Muscle of leg (tissue), 11 donors: ENCODE data around the gene HPSE2. TPM values are rescaled to one million over a fixed set of nuclear protein-coding genes. Genes with fewer than 3 reads are reported as not detected.
"Not testable (repeated sequence)": the region's sequence is repeated elsewhere in the genome, so short reads cannot be mapped to it uniquely, and the experiment has no call there.

Experiments
- DNase-seq: peaks from one replicate; pipeline ENCODE4 v3.0.0; 2013
- H3K27ac ChIP-seq: one replicate; pipeline ENCODE4 v1.5.1; 2013; ENCODE audit warnings: mild to moderate bottlenecking, low read length, control low read depth
- H3K27me3 ChIP-seq: one replicate; pipeline ENCODE4 v1.6.1; 2013; ENCODE audit warnings: low read length; ENCODE audit not compliant: control insufficient read depth, insufficient read depth
- H3K36me3 ChIP-seq: one replicate; pipeline ENCODE4 v1.6.1; 2013; ENCODE audit warnings: low read length; ENCODE audit not compliant: control insufficient read depth, insufficient read depth
- H3K4me1 ChIP-seq: one replicate; pipeline ENCODE4 v1.6.1; 2013; ENCODE audit warnings: low read length; ENCODE audit not compliant: control insufficient read depth, insufficient read depth
- H3K4me3 ChIP-seq: one replicate; pipeline ENCODE4 v1.5.1; 2013; ENCODE audit warnings: low read length, control low read depth
- H3K9me3 ChIP-seq: replicated peaks from 2 replicates; pipeline ENCODE4 v1.6.1; 2013; ENCODE audit warnings: low read depth, low read length; ENCODE audit not compliant: control insufficient read depth
- WGBS: methylation state at CpG from one replicate; pipeline ENCODE4 v1.1.5; 2013; ENCODE audit warnings: missing lambda C conversion rate; ENCODE audit not compliant: insufficient coverage; 5-methylcytosine and 5-hydroxymethylcytosine counted together
- polyA plus RNA-seq, 8 donors: library from polyadenylated mRNA; unstranded; fragments of 120-200 nt; gene quantifications; one replicate each; pipeline versions ENCODE4 v1.2.1 to v1.2.3, GENCODE V29; 2013; ENCODE audit warnings: inconsistent platforms in 1 of 8, low replicate concordance in 1 of 8; ENCODE audit not compliant: insufficient read length in 8 of 8, insufficient read depth in 1 of 8
- total RNA-seq: library from RNA; stranded (reverse); fragments of 120-200 nt; gene quantifications from one replicate; pipeline ENCODE4 v1.2.4, GENCODE V29; 2013

HPSE2 gene
- total and polyA plus RNA-seq, 9 donors = 0.04 to 0.57 (median 0.13) TPM; not detected in 2

DNA sequence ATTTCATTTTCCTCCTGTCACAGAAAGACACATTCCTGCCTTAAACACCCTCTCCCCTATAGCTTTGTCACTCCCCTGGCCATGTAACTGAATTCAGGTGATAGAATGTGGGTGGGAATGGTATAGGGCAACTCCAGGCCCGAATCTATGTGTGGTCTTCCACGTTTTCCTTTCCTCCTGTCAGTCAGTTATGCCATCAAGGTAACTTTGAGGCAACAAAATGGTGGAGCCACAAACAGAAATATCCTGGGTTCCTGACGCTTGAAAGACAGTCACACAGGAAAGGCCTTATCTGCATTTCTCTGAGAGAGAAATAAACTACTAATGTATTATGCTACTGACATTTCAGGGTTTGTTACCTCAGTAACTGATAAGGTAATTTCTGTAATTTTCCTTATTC is 326.8 kb downstream of the HPSE2 start:
- Histone ChIP-seq H3K27me3 (no peaks in the 10 kb centered on the region), H3K4me1 (no peaks in the 10 kb centered on the region), H3K27ac (no peak overlapping the region), H3K4me3 (no peak overlapping the region), H3K9me3 (no peaks in the 10 kb centered on the region), H3K36me3 (no peaks in the 10 kb centered on the region)
- WGBS = 100% methylated on average over 2 of the region's 3 CpGs
- DNase-seq = no peak

DNA sequence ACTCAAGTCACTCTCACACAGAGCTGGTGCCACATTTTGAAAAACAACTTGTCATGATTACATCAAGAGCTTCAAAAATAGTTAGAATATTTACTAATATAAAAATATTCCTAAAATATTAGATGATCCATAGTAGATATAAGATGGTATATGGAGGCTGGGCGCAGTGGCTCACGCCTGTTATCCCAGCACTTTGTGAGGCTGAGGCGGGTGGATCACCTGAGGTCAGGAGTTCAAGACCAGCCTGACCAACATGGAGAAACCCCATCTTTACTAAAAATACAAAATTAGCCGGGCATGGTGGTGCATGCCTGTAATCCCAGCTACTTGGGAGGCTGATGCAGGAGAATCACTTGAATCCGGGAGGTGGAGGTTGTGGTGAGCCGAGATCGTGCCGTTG is 327.4 kb downstream of the HPSE2 start:
- WGBS = 100% methylated on average over 1 of the region's 8 CpGs
- not testable (repeated sequence) for H3K36me3 ChIP-seq, H3K4me3 ChIP-seq, H3K4me1 ChIP-seq, DNase-seq, H3K27ac ChIP-seq, H3K27me3 ChIP-seq, H3K9me3 ChIP-seq

DNA sequence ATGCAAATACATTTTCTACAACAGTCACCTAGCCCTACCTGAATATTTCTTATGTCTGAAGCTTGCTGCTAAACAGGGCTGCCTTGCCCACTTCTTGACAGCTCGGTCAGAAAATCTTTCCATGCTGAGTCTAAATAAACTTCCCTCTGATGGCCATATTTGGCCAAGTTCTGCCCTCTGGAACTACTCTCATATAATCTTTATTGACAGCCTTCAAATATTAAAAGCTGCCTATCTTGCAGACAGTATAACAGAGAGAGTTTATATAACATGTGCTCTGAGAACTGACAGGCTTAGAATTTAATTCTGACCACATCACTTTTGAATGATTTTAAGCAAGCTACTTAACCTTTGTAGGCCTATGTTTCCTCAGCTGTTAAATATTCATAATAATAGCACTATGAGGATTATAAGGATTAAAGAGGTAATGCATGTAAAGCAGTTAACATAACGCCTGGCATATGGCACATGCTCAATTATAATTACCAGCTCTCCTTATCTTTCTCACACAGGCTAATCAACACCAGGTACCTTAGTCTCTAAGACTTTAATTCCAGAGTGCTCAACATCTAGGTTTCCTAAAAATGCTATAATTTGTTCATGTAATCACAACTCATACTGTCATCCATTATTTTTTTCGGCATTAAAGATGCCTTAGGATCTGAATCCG is 334.1 kb downstream of the HPSE2 start:
- 50% methylated on average over 1 of the region's 4 CpGs for WGBS
- Histone ChIP-seq H3K36me3 (no peaks in the 10 kb centered on the region), H3K27ac (no peak overlapping the region)

DNA sequence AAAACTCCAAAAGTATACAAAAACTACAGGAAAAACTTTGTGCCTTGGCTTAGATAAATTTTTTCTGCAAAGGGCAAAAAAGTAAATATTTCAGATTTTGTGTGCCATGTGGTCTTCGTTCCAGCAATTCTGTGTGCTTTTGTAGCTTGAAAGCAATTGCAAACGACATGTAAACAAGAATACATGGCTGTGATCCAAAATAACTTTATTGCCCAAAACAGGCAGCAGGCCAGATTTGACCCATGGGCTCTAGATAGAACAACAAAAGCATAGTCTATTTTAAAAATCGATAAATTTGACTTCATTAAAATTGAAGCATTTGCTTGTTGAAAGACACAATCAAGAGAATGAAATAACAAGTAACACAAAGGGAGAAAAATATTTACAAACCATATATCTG is 336.6 kb downstream of the HPSE2 start:
- Histone ChIP-seq H3K4me1 (no peaks in the 10 kb centered on the region), H3K36me3 (no peaks in the 10 kb centered on the region), H3K9me3 (no peaks in the 10 kb centered on the region), H3K4me3 (no peak overlapping the region), H3K27me3 (no peaks in the 10 kb centered on the region), H3K27ac (no peak overlapping the region)
- 69% methylated on average over 2 of the region's 3 CpGs for WGBS
- DNase-seq = no peak

More for the DNA sequence above, 334.1 kb downstream of the HPSE2 start:
- no peaks in the 10 kb centered on the region for H3K27me3 ChIP-seq
- no peaks in the 10 kb centered on the region for H3K4me1 ChIP-seq
- DNase-seq = no peak
- H3K9me3 ChIP-seq = no peaks in the 10 kb centered on the region
- H3K4me3 ChIP-seq = no peak overlapping the region

DNA sequence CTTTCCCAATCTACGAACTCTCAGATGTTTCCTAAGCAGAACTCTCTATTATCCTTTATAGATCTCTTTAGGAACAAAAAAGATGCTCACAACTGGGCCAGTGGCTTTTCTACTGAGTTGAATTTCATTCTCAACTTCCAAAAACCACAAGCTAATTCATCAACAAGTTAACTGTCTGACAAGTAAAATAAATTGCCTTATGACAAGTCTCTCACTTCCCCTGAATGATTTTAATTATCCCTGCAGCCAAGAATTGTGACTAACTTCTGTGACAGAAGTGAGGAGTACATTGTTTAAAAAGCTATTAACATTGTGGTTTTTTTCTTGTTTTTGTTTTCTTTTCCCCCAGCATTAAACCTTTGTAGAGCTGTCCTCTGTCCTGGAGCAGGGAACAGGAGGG is 343.1 kb downstream of the HPSE2 start:
- H3K27me3 ChIP-seq = no peaks in the 10 kb centered on the region
- no peak for DNase-seq
- no peak overlapping the region for H3K4me3 ChIP-seq
- no peaks in the 10 kb centered on the region for H3K36me3 ChIP-seq
- no peaks in the 10 kb centered on the region for H3K9me3 ChIP-seq
- H3K27ac ChIP-seq = no peak overlapping the region
- no peaks in the 10 kb centered on the region for H3K4me1 ChIP-seq
- WGBS = no CpG with 5 or more reads among the region's 1 CpG

DNA sequence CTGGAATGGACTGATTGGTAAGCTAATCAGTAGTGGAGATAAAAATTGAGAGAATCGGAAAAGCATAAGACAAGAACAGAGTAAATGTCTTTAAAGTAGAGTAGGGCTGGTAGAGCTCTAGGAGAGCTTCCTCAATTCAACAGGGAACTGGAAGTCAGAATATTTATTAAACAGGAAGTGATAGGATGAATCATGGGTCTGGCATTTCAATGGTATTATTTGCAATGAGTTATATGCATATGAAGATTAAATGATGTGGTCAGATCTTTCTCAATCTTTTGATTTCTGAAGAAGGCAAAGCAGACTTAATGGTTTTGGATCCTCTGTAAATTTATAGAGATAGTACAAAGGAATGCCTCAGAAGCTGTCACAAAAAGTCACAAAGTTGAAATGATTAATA is 349.0 kb downstream of the HPSE2 start:
- WGBS = 75% methylated on average over 1 of the region's 1 CpG

DNA sequence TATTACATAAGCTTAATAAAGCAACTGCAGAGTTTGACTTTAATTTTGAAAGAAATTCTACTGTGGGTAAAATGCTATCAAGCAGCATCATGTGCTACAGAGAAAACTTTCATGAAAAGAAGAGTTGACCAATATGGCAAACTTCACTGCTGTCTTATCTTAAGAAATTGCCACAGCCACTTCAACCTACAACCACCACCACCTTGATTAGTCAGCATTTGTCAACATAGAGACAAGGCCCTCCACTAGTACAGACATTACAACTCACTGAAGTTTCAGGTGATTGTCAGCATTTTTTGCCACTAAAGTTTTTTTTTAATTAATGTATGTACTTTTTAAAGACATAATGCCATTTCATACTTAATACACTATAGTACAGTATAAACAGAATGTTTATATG is 350.3 kb downstream of the HPSE2 start:
- Histone ChIP-seq H3K27ac (no peak overlapping the region), H3K36me3 (no peaks in the 10 kb centered on the region), H3K27me3 (no peaks in the 10 kb centered on the region), H3K9me3 (no peaks in the 10 kb centered on the region), H3K4me1 (no peaks in the 10 kb centered on the region), H3K4me3 (no peak overlapping the region)
- DNase-seq = no peak

More for the DNA sequence above, 349.0 kb downstream of the HPSE2 start:
- DNase-seq = no peak
- H3K27me3 ChIP-seq = no peaks in the 10 kb centered on the region
- no peaks in the 10 kb centered on the region for H3K4me1 ChIP-seq
- H3K4me3 ChIP-seq = no peak overlapping the region
- H3K9me3 ChIP-seq = no peaks in the 10 kb centered on the region
- no peaks in the 10 kb centered on the region for H3K36me3 ChIP-seq
- no peak overlapping the region for H3K27ac ChIP-seq

DNA sequence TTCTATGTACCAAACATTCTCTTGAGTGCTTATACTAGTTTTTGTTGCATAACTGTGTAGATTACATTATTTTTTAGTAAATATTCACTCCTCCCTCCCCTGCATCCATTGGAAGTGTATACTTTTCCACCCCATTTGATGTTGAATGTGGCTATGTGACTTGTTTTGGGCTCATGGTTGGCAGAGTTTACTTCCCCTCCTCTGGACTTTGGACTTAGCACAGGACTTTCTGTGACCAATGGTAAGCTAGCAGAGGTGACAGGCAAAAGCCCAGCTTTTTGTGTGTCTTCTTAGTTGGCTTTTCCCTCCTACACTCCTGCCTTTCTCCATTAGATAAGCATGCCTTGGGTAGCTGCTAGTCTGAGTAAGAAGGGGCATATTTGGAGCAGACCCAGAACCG is 353.9 kb downstream of the HPSE2 start:
- no peaks in the 10 kb centered on the region for H3K36me3 ChIP-seq
- WGBS = no CpG with 5 or more reads among the region's 1 CpG
- DNase-seq = no peak

DNA sequence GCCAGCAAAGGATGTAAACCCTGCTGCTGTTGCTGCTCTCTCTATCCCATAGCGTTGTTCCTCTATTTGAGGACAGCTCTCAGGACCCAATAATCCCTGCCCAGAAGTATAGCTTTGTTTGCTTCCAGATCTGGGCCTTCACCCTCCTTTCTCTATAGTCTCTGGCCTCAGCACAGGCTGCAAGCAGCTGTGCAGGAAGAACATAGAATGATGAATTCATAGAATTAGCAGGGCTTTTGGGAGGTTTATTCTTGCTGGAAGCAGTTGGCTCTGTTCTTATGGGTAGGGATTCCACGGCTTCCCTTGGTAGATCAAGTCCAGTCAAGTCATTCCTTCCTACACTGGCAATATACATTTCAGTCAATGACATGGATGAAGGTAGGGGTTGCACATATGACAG is 354.7 kb downstream of the HPSE2 start:
- 40% methylated on average over 1 of the region's 2 CpGs for WGBS
- no peaks in the 10 kb centered on the region for H3K36me3 ChIP-seq
- DNase-seq = peak; percentile 57
- H3K4me1 ChIP-seq = no peaks in the 10 kb centered on the region
- H3K9me3 ChIP-seq = no peaks in the 10 kb centered on the region
- H3K4me3 ChIP-seq = no peak overlapping the region
- H3K27ac ChIP-seq = peak overlapping the region; percentile 36
- H3K27me3 ChIP-seq = no peaks in the 10 kb centered on the region

More for the DNA sequence above, 353.9 kb downstream of the HPSE2 start:
- no peak overlapping the region for H3K4me3 ChIP-seq
- H3K27me3 ChIP-seq = no peaks in the 10 kb centered on the region
- no peak overlapping the region for H3K27ac ChIP-seq
- H3K9me3 ChIP-seq = no peaks in the 10 kb centered on the region
- no peaks in the 10 kb centered on the region for H3K4me1 ChIP-seq

DNA sequence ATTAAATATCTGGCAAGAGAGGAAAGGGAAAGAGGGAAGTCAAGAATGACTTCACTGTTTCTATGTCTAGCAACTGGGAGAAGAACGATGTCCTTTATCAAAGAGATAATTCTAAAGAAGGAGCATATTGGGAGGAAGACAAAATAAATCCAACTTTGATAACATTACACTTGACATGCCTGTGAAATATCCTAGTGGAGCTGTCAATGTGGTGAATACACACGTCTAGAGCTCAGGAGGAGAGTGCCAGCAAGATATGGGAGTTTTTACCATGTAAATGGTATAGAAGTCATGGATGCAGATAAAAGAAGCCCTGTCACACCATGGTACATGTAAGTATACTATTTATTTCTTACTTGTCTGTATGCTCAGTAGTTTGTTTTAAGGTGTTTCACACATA is 356.7 kb downstream of the HPSE2 start:
- Histone ChIP-seq H3K27ac (no peak overlapping the region), H3K36me3 (no peaks in the 10 kb centered on the region), H3K4me3 (no peak overlapping the region), H3K4me1 (no peaks in the 10 kb centered on the region), H3K9me3 (no peaks in the 10 kb centered on the region), H3K27me3 (no peaks in the 10 kb centered on the region)
- WGBS = no CpG with 5 or more reads among the region's 2 CpGs
- no peak for DNase-seq

DNA sequence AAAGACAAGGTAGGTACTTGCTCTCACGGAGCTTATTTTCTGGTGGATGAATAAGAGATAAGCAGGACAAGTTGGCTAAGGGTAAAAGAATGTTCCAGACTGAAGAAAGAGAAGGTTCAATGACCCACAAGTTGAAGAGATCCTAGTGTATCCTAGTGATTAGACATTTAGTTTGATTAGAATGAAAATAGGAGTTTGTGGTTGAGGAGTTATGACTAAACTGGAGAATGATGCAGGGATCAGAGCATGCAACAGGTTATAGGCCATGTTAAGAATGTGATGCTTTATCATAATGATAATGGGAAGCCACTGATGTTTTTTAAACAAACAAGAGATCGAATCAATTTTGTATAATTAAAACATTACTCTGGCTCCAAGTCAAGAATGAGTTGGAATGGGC is 357.2 kb downstream of the HPSE2 start:
- Histone ChIP-seq H3K9me3 (no peaks in the 10 kb centered on the region), H3K4me1 (no peaks in the 10 kb centered on the region), H3K27ac (no peak overlapping the region), H3K4me3 (no peak overlapping the region), H3K36me3 (no peaks in the 10 kb centered on the region), H3K27me3 (no peaks in the 10 kb centered on the region)
- DNase-seq = no peak
- 60% methylated on average over 1 of the region's 2 CpGs for WGBS
